NCI-H2196 treated with DMSO at 0.1 percent for 48 hours (cell line): ENCODE measurements around the gene TMEM164.

Experiments used
- DNase-seq: peaks from one replicate; lab custom pipeline; 2025; ENCODE audit not compliant: unreplicated experiment; lab: John Stamatoyannopoulos, UW

The TMEM164 gene

DNA sequence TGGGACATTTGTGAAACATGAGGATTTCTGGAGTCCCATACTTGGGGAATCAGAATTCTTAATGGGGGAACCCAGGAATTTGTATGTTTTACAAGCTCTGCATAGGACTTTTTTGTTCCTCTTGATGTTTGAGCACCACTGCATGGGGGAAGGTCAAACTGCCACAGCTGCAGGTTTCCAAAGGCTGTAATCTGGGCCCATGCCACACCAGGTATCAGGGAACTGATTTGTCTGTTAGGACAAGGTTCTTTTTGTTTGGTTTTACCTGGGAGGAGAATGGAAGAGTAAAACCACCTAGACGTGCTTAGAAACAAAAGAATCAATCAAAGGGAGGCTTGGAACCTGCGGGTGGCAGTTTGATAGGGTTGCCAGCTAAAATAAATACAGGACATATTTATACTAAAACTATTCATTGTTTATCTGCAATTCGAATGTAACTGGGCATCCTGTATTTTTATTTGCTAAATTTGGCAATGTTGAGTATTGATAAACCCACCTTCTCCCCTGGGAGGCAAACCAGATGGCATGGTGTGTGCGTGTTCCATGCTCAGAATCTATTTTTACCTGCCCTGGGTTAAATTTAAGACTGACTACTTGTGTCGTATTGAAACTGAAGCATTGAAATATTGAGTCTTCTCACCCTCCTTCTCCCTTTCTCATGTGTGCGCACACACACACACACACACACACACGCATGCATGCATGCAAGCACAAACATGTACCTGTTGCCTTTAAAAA is 63.7 kb downstream of the TMEM164 start:
- DNase-seq: no peak

DNA sequence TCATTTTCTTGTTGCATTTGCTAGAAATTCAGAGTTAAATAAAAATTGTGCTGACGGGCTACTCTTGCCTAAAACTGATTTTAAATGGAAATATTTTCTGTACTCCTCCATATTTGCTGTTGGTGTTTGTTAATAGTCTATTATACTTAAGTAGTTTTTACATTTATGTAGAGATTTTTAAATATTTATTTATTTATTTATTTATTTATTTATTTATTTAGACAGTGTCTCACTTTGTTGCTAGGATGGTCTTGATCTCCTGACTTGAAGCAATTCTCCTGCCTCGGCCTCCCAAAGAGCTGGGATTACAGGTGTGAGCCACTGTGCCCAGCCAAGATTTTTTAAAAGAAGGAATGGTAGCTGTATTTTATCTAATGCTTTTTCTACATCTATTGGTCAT is 68.1 kb downstream of the TMEM164 start:
- no peak for DNase-seq

DNA sequence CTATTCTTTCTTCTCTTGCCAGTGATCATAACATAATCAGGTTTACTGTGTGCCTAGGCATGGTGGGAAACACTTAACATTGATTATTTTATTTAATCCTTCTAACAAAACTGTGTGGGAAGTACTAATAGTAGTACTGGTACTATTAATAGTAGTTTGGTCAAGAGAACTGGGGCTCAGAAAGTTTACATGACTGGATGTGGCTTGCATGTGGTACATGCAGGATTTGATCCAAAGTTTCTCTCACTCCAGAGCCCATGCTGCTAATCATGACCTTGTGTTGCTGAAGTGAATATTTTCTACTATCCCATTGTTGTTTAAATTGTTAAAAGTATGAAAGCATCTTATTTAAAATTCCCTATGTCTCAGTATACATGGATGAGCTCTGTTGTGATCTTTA is 78.4 kb downstream of the TMEM164 start:
- DNase-seq: no peak

- no peak for DNase-seq
Observed at GRCh38 chrX:110081740-110082139, 78.8 kb downstream of the TMEM164 start.

DNA sequence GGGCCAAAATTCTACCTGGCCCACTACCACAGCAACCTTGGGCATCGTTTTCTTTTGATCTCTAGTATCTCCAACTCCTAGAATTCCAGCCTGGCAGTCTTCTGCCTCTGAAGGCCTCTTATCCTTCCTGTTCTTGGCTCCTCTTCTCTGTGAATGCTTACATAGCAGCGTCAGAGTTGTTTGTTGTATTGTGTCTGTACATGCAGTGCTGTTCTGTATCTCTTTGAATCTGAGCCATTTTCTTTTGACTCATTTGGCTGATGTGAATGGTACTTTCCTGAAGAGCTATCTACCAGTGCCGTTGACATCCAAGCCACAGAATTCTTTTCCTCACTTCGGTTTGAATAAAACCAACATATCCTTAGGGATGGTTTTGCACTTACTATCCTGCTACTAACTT is 79.2 kb downstream of the TMEM164 start:
- peak; percentile 29 for DNase-seq

GRCh38 chrX:110086162-110086915 is 83.4 kb downstream of the TMEM164 start:
- no peak for DNase-seq

DNA sequence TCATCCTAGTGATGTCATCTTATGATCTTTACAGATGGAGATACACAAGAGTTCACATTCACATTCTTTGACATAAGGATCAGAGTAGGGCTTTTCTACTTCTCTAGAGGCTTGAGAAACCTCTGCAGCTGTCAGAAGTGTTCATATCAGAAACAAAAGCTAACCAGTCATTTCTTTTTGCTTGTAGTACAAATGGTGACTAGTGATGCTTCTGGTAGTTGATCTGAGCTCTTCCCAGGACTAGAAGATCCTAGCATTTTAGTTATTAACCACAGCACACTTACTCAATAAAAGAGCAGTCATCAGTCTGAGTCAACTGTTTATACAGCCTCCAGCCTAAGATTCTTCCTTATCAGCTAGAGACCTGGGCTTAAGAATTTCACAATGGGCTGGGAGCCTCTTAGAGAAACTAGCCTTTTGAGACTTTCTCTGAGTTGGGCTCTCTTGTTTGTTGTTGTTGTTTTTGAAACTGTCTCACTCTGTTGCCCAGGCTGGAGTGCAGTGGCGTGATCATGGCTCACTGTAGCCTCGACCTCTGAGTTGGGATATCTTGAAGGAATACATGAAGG is 84.1 kb downstream of the TMEM164 start:
- no peak for DNase-seq

- DNase-seq: peak; percentile 13
Observed at GRCh38 chrX:110087485-110088356, 84.8 kb downstream of the TMEM164 start.

GRCh38 chrX:110089656-110090403 is 86.9 kb downstream of the TMEM164 start:
- no peak for DNase-seq

DNA sequence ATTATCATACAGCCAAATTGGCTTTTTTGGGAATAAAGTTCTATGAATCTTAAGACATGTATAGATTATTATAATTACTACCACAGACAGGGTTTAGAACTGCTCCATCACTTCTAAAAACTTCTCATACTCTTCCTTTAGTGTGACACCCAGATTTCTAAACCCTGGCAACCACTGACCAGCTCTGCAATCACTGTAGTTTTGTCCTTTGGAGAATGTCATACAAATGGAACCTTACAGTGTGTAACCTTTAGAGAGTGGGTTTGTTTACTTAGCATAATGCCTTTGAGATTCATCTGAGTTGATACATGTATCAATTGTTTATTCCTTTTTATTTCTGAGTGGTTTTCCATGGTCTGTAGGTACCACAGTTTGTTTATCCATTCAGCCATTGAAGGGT is 95.0 kb downstream of the TMEM164 start:
- DNase-seq: no peak

DNA sequence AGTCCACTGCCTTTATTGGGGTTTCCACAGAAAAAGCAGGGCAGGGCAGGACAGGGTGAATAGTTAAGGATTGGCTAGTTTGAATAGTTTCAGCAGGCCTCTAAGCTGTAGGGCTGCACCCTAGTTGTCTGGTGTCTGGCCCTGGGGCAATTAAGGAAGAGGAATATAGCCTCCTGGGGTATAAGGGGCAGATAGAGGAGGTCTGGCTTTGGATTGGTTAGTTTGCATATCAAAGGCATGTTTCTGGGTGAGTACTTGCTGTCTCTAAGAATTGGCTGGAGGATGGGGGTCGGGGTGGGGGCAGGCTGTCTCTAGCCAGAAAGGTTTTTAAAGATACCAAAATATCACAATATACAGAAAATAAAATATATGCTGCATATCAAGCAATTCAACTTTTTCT is 100.4 kb downstream of the TMEM164 start:
- DNase-seq: no peak

DNA sequence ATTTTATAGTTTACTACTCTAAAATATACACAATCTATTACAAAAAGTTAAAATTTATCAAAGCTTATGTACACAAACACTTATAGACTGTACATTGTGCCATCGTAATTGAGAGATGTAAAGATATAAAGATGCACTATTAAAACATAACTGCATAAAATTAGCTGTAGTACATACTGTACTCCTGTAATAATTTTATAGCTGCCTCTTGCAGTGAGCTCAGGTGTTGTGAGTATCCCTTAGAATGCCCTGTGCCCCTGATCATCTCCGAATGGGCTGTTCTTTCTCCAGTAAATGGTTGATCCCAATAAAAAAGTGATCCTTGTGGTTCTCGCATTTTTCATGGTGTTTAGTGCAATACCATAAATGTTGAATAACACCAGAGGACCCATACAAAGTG is 101.2 kb downstream of the TMEM164 start:
- DNase-seq: no peak

- no peak for DNase-seq
Observed at GRCh38 chrX:110108381-110108821, 105.5 kb downstream of the TMEM164 start.

DNA sequence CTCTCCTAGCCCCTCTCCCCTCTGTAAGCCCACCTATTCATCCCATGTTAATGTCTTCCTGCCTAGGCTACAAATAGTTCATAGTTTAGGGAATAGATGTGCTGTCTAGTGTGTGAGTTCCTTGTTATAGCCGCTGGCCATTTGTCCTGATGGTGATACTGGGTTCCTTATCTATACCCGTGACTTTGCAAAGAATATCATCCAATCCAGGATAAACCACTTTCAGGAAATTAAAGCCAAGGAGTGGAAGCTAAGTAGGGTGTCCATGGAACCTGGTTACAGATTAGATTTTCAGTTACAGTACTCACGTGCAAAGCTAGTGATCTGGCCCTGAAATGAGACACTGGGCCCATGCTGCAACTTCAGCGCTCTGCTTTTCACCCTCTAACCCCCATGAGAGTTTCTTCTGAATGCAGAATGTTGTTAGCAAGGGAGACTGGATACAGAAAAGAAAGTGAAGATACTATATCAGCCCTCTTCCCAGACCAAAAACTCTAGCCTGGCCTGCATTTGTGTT is 111.4 kb downstream of the TMEM164 start:
- DNase-seq: no peak

GRCh38 chrX:110116066-110116980 is 113.4 kb downstream of the TMEM164 start:
- no peak for DNase-seq

DNA sequence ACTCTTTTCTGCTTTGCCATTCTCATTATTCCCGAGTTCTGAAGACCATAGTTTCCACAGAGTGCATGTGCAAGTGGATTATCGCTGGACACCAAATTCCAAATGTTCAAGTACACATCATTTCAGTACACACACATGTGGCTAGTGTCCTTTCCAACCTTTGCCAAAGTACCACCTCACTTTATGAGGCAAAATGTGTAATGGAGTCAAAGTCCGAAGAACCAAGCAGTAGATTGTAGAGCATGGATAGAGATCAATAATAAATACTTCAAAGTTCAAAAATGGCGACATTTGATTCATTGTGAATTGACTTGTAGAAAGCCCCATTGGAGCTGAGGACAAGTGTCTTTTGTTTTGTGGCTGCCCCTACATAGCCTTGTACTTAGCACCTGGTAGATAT is 115.6 kb downstream of the TMEM164 start:
- DNase-seq: no peak

DNA sequence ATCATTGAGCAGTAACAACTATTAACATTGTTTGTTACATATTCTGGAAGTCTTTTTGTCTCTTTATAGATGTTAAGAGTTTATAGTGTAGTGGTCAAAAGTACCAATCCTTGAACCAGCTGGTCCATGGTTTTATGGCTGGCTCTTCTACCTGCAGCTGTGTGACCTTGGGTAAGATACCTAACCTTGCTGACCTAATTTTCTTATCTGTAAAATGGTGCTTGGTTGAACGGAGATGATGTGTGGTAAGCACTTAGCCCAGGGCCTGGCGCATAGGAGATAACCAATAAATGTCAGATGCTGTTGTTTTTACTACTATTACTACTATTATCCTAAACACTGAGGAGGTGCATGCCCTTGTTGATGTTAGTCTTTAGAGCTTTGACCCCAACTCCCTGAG is 116.6 kb downstream of the TMEM164 start:
- no peak for DNase-seq

DNA sequence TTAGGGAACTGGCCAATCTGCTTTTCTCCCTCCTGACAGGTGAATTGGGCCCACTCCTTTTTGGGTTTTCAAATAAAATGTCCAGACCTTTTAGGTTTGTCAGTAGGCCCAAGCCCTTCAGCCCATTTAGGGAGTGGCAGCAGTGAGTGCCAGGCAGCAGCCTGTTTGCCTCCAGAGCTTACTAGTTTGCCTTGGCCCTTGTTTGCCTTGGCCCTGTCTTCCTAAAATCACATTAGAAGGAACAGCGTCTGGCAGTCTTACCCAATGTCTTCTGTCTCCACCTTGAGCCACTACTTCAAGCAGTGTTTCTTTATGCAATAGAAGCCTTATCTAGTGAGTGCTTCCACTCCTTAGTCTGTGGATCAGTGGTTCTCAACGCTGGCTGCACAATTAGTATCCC is 117.1 kb downstream of the TMEM164 start:
- DNase-seq: no peak

DNA sequence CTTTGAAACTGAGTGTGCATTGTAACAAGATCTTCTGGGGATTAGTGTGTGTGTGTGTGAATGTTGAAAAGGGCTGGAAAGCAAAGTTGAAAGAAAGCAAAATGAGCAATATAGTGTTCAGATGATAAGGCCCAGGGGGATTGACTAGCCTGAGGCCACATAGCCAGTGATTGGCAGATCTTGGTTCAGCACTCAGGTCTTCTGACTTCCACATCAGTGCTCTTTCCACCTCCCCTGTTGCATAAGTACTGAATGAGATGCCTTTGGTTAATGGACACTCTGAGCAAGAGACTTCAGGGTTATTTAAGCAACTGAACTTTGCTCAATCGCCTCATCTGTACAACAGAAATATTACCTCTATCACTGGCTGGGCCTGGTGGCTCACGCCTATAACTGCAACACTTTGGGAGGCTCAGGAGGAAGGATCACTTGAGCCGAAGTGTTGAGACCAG is 120.4 kb downstream of the TMEM164 start:
- DNase-seq: no peak
